AG20443 (cell line): ENCODE measurements around the gene MAN2A2.
A peak's percentile ranks its signal among the peaks of the same experiment; 100 is the strongest.
"Not testable (repeated sequence)": the region's sequence is repeated elsewhere in the genome, so short reads cannot be mapped to it uniquely, and the experiment has no call there.

ENCODE experiments used
- DNase-seq: peaks from one replicate; pipeline ENCODE4 v3.0.0; 2012; ENCODE audit warnings: low spot score, mixed read lengths

MAN2A2 gene

DNA sequence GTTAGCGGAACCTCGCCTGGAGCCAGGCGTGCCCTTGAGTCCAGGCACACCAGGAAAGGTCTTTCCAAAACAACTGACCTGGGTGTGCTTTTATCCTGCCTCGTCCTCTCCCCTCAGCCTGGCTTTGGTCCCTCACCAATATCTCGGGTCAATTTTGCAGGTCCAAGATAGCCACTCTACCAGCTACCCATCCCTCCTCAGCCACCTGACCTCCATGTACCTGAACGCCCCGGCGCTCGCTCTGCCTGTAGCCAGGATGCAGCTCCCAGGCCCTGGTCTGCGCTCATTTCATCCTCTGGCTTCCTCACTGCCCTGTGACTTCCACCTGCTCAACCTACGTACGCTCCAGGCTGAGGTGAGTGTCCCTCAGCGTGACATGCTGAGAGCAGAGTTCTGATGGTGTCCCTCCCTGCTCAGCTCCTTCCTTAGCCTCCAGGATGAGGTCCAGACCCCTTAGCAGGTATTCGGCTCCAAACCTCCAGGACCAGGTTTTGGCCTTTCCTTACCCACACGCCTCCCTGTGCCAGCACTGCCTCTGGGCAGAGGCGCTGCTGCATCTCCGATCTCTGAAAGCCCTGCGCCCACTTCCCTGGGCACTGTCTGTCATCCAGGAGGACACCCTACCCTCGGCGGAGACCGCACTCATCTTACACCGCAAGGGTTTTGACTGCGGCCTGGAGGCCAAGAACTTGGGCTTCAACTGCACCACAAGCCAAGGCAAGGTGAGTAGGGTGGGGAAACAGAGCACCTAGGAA, 15.1 kb downstream of the MAN2A2 start:
- no peak for DNase-seq

DNA sequence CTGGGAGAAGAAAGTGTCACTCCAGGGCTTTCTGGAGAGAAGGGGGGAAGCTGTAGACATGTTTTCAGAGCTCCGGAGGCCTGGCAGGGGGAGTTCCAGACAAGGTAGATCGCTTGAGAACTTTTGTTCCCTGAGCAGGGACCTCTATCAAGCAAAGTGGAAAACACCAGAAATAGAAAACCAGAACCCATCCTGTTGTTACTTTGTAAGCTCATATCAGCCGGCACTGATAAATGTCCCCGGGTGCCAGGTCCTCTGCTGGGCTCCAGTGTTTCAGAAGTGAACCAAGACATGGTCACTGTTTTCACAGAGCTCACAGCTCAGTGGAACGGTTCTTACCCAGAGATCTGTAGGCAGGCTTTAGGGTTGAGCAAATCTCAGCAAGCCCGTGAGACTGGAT, 15.7 kb downstream of the MAN2A2 start:
- DNase-seq = no peak

DNA sequence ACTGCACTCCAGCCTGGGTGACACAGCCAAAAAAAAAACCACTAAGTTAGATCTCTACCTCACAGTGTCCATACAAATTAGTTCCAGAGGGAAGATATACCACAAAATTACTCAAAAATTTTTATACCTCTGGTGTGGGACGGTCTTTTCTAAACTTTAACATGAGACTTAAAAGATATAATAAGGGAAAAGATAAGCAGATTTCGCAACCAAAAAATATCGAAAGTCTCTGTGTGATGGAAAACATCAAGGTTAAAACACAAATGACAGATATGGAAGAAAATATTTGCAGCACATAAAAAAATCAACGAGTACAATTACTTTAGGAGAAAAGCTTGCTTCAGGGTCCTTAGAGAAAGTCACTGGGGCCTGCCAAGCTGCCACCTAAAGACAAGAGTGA, 18.8 kb downstream of the MAN2A2 start:
- no peak for DNase-seq

DNA sequence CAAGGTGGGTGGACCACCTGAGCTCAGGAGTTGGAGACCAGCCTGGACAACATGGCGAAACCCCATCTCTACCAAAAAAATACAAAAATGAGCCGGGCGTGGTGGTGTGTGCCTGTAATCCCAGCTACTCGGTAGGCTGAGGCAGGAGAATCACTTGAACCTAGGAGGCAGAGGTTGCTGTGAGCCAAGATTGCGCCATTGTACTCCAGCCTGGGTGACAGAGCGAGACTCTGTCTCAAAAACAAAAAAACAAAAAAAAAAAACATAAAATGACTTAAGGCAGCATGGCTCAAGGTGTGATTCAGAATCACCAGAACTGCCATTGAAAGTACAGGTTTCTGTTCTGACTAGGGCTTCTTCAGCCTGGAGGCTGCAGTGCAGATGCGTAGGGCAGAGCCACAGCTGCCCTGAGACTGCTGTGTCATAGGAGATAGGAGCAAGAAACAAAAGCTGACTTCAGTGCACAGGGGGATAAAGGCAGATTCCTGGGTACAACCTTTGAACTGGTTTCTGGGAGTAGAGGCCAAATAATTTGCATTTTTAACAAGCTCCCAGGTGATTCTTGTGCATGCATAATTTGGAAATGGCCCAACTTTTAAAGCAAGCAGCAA, 19.7 kb downstream of the MAN2A2 start:
- not testable (repeated sequence) for DNase-seq

DNA sequence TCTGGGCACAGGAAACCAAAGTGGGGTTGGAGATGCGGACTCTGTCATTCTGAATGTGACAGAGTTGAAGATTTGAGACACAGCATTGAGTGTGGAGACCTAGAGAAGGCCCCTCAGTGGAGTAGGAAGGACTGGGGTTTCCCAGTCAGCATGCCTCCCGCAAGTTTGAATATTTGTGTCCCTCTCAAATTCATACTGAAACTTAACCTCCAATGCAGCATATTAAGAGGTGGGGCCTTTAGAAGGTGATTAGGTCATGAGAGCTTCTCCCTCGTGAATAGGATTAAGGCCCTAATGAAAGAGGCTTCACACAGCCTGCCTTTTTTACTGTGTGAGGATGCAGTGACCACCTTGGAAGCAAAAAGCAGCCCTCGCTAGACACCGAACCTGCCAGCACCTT, 21.3 kb downstream of the MAN2A2 start:
- DNase-seq = no peak

DNA sequence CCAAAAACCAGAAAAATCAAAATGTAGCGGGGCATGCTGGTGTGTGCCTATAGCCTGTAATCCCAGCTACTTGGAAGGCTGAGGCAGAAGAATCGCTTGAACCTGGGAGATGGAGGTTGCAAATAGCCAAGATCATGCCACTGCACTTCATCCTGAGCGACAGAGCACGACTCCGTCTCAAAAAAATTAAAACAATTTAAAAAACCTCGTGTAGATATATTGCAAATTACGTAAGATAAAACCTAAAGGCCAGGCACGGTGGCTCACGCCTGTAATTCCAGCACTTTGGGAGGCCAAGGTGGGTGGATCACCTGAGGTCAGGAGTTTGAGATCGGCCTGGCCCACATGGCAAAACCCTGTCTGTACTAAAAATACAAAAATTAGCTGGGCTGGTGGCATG, 23.7 kb downstream of the MAN2A2 start:
- DNase-seq = not testable (repeated sequence)

DNA sequence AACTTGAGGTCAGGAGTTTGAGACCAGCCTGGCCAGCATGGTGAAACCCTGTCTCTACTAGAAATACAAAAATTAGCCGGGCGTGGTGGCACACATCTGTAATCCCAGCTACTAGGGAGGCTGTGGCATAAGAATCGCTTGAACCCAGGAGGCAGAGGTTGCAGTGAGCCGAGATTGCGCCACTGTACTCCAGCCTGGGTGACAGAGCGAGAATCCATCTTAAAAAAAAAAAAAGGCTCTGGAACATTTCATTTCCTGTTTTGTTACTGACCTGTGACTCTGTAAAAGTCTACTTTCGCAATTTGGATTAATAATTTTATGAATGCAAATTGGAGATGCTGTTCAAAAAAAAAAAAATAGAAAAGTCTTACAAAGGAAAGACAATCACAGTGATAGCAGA, 25.0 kb downstream of the MAN2A2 start:
- DNase-seq = not testable (repeated sequence)

DNA sequence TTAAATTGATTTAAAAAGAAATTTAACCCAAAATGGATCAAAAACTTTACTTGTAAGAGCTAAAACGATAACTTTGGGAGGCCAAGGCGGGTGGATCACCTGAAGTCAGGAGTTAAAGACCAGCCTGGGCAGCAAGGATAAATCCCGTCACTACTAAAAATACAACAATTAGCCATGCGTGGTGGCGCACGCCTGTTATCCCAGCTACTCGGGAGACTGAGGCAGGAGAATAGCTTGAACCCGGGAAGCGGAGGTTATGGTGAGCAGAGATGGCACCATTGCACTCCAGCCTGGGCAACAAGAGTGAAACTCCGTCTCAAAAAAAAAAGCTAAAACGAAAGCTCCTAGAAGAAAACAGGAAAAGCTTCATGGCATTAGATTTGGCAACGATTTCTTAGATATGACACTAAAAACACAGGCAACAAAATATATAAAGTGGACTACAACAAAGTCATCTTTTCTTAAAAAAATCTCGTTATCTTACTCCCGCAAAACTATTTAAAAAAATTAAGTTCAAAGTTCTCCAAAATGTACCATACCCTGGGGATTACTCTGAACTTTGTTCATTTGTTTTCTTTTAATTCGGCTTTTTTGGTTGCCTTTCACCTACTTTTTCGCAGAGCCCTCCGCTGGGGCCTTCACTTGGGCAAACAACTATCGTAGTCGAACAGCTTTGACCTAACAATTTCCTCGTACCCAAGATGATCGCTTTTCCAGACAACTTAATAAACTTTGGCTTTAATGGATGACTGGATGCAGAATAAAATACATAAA, 26.3 kb downstream of the MAN2A2 start:
- DNase-seq = no peak

DNA sequence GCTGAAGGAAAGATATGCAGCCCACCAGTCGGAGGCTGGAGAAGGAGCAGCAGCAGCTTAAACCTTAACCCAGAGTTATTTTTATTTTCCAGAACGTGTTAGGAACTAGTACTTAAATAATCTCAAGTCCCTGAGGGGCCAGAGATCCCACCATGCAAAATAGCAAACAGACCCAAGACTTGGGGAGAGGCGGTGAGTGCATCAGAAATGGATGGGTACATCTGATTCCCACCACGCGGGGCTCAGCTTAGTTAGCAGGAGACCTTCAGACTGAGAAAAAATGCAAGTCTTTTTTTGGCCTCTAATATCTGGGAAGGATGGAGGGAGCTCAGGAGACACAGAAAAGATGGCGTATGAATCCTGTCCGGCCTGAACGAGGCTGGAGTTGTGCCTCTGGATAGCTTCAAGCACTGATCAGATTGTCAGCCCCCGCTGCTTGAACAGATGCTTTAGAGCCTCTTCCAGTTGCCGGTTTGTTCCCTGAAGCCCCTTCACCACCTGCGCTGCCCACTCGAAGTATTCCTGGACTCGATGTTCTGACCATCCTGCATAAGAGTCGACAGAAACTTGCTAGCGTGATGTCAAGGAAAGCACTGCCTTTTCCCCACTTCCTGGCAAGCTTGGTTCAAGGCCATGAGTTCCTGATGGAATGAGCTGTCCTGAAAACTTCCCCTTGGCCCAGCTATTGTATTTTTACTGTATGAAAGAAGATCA, 27.9 kb downstream of the MAN2A2 start:
- DNase-seq = no peak

DNA sequence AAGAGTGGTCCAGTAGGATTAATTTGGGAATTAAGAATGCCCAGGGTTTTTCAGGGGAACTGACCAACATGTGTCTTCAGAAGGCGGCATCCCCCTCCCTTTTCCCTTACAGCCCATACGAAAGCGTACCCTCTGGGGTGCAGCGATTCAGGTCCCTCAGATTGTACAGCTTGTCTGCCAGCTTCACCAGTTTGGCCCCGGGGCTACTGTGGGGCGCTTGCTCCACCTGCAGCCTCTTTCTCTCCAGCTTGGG, 28.4 kb downstream of the MAN2A2 start:
- DNase-seq = no peak

DNA sequence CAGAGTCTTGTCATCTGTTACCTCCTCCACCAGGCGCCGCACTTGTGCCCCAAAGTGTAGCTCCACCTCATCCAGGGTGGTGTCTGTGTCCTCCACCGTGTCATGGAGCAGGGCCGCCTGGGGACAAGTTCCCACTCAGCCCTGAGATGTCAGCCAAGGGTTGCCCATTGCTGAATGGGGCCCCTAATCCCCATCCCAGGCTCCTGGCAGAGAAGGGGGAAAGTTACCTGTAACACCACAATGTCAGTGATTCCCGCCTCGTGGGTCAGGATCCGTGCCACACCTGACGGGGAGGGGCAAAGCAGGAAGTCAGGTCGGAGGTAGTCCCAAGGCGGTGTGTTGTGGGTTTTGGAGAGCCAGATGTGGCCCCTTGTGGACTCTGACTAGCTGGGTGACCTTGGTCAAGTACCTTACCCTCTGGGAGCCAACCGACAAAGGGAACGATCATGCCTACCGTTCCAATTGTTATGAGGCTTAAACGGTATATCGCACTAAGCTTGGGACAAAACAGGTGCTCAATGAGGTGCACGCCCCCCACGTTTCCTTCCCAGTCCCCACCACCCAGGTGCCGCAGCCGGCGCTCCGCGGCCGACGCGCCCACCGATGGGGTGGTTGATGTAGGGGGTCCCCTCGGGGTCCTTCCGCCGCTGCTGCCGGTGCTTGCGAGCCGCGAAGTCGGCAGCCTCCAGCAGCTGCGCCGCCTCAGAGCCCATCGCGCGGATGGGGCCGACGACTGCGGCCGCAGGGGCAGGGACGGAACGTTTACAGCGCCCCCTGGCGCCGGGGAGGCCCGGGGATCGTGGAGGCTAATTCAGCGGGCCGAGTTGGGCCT, 28.9 kb downstream of the MAN2A2 start, which contains the start of gene HDDC3:
Gene HDDC3, minus strand, starts transcription at position 722 of the 832 bp plus-strand sequence. Its CDS starts 9 bp downstream, at position 713.
- DNase-seq = peak; percentile 97

DNA sequence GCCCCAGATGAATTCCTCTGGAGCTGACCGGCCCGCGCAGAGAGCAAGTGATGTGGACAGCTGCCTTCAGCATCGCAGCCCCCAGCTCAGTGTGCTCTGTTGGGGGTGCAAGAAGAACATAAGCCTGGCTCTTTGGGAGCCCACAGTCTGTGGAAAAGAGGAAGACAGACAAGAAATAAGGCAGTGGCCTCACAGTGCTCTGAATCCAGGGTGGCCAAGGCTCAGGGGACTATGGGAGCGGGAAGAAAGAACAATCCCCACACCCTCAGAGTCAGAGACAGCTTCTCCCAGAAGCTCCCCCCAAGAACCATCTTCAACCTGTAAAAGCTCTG, 29.5 kb downstream of the MAN2A2 start:
- no peak for DNase-seq

DNA sequence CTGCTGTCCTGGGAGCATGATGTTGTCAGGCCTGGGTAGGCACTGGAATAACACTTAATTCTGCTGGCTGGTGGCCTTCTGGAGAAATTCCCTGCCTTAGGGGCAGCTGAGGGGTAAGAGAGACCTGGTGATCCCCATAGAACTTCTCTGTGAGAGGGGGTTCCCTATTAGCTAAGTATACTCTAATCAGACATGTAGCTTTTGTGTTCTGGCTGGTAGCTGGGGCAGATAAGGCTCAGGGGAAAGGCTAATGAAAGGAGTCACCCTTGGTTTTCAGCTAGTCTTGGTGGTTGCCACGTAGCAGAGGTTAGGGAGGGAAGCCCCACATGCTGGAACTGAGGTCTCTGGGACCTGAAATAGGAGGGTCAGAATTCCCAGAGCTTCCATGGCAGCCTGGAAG, 30.2 kb downstream of the MAN2A2 start:
- DNase-seq = no peak

DNA sequence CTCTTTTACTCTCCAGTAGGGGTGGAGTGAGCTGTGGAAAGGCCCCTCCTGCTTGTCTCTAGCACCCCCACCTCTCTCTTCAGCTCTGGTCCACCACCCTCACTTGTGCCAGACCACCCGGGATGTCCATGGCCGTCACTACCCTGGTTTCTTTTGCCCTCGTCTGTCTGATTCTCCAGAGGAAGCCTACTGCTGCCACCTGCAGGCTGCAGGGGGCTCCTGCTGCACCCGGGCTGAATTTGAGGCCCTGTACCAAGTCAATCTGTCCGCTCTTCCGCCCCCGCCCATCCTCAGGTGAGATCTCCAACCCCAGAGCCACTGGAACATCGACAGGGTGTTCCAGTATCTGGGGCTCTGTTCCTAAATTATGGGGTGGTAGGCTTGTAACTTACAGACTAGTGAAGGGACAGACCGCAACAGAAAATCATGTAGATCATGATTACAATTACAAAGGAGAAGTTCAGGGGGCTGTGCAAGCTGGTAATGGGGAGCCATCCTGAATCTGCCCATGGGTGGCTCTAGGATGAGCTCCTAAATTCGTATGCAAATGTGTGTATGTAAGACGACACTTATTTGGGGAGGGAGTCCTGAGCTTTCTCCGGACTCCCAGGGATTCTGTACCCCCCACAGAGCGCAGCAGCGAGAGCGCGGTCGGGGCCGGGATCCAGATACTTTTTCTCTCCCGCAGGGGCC, 31.3 kb downstream of the MAN2A2 start:
- DNase-seq = peak; percentile 89

DNA sequence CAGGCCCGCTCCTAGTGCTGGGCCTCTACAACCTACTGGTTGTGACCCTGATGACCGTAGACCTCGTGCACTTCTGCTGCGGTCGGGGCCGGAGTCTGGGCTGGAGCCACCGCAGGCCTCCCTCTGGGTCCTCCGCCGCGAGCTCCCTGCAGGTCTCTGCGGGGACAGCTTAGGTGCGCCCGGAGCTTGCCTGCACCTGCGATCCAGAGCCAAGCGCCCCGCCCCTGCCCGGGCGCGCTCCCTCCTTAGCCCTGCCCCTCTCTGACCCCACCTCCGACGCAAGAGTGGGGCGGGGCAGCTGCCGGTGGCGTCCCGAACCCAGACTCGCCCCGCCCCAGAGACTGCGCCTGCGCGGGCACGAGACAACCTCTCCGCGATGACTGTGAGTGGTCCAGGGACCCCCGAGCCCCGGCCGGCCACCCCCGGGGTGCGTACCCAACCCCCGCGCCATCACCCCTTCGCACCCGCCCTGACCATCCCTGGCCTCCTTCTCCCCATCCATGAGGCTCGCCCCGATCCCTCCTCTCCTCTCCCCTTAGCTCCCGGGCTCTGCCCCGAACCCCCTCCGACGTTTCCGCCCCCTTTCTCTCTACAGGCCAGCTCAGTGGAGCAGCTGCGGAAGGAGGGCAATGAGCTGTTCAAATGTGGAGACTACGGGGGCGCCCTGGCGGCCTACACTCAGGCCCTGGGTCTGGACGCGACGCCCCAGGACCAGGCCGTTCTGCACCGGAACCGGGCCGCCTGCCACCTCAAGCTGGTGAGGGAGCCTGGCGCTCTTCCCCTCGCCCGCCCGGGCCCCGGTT, 32.0 kb downstream of the MAN2A2 start, which contains the start of gene UNC45A:
Gene UNC45A, plus strand, starts transcription at position 337 of the 803 bp plus-strand sequence. Its CDS starts 40 bp downstream, at position 377.
- peak; percentile 98 for DNase-seq

DNA sequence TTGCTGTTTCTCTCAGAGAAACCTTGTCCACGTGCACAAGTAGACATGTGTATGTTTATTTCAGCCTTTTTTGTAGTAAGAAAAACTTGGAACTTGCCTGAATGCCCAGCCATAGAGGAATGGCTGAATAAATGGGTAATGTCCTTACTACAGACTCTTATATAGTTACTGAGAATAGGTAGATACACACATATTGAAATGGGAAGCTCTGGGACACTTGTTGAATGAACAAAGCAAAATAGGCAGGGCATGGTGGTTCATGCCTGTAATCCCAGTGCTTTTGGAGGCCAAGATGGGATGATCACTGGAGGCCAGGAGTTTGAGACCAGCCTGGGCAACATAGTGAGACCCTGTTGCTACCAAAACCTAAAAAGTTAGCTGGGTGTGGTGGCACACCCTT, 33.7 kb downstream of the MAN2A2 start:
- DNase-seq = no peak

DNA sequence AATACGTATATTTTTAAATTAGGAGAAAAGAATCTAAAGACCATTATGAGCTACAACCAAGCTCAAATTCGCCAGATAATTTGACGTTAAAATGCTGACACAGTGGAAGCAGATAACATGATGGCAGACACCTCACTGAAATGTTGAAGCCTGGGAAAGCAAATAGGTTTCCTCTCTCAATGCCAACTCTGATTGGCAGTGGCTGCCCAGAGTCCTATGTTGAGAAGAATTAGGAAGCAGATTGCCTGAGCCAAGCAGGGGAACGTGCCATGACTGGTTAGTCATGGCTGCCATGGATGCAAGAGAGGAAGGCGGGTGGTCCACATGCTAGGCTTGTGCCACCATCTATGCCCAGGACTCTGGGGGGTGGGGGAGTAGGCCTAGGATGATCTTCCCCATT, 35.2 kb downstream of the MAN2A2 start:
- DNase-seq = no peak

DNA sequence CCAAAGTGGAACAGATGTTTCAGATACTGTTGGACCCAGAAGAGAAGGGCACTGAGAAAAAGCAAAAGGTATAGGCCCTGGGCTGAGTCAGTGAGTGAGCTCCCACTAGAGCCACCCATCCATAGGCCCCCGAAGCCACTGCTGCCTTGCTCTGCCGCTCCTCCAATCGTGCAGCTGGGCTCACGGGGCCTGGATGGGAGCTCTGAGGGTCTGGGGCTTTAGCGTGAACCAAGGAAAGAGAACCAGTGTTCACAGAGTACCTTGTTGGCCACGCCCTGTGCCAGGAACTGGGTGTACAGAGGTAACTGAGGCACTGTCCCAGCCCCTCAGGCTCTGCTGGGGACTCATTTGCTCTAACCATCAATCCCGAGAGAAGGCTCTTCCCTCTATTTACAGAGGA, 36.7 kb downstream of the MAN2A2 start:
- no peak for DNase-seq

DNA sequence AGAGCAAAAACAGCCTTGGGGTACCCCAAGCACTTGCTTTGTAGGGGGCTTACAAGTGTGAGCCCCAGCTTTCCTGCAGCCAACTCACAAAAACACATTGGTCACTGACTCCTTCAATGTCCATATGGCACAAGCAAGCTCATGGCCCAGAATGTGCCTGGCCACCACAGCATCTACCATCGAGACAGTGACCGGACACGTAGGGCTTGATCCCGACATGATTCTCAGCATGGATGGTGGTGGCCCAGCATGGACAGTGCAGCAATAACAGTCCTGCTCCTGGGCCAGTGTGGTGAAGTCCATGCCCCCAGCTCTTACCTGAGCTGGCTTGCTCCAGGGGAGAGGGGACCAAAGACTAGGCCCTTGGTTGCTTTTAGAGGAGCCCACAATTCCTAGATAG, 37.9 kb downstream of the MAN2A2 start:
- DNase-seq = no peak
